Measurements from ENCODE around the gene BSCL2.
"Not testable (repeated sequence)": the region's sequence is repeated elsewhere in the genome, so short reads cannot be mapped to it uniquely, and the experiment has no call there.

The BSCL2 gene

DNA sequence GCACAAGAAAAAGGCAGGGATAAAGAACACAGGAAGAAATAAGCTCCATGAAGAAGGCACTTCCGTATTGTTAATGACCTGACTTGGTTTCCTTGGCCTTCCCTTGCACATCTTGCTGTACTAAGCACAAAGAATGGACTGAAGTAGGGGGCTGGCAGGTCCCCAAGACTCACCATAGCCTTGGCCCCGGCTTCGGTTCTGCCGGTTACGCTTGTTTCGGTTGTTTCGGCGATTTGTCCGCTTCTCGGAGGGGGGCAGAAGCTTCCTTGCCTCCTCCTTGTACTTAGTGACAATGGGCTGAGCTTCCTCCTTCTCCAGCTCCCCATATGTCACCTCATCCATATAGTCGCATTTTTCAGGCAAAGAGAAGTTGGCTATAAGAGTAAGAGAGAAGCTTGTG lies 9.6 kb upstream of the BSCL2 start:
- DNase-seq, result no peak

DNA sequence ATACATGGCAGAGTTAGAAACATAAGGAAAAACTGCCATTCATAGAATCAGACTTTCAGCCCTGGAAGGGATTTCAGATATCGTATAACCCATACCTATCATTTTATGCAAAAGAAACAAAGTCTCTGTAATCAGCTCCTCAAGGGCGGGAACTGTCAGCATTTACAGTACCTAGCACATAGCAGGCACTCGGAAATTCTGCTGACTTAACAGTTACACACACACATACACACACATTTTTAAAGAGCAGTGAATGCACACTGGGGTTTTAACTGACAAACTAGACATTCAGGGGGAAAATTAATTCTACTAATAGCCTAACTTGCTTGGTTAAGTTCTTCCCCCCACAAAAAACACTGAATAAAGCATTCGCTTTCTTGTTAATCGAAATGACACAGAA lies 9.0 kb upstream of the BSCL2 start:
- DNase-seq, result no peak

DNA sequence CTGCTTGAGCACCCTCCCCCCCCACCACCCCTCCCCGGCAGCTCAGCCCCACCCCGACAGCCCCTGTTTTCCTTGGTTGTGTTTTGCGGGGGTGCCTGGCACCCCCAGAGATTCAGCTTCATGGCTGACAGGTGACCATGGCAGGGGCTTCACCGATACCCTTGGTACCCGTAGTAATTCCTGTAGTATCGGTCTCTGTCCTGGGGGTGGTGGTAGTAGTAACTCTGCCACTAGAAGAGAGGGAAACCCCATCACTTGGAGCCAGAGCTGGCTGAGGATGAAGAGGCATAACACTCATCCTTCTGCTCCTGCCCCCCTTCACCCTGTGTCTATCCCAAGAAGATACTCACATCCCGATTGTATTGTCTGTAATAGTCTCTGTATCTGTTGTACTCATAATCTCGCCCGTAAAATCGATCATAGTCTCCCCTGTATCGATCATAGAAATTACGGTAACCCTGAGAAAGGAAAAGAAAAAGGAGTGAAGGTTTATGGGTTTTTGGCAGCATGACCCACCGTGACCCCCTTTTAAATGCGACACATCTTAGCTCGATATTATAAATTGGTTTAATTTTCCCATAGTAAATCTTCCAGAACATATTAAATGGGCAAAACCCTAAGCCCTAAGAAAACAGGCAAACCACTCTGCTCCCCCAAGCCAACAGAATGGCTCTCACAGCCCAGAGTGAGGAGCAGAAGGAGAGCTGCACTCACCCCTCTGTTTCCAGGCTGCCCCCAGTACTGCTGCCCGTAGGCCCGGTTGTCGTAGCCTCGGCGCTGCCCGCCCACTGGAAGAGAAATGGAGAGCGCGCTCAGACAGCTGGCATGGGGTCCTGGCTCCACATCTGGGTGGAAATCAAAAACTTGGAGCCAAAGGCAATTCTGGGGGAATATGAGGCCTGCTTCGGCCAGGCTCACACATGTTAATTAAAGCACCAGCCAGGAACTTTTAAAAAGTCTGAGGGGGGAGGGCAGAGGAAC lies 8.2 kb upstream of the BSCL2 start:
- DNase-seq, result no peak

DNA sequence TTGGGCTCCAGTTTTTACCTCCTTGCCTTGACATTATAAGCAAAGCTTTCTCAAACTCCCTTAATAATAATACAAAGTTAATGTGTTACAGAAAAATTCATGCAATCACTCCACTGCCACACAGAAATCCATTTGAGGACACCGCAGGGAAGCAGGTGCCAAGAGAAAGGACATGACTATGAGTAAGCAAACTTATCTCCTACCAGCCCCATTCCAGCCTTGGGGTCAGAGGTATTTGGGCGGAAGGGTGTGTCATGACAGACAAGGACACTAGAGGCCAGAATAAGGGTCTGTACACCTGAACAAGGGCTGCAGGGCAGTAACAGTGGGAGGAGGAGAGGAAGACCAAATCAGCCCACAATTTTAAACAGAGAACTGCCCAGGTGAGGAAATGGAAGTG lies 6.1 kb upstream of the BSCL2 start:
- DNase-seq, result no peak

DNA sequence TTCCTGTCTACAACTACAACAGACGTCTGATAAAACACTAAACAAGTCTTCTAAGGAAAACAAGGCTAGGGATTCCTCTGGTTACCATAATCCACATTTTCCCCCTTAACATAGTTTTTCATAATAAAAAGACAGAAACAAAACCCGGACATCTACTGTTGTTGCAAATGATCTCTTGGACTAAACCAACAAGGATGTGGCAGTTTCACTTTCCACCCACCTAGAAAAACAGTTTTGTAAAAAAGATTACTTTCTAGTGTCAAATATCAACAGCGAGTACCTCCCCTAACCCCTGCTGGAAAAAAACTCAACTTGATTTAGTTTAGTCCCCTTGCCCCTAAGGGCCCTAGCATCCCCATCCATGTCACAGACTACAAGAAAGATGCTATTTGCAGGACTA lies 5.6 kb upstream of the BSCL2 start:
- no peak for DNase-seq

DNA sequence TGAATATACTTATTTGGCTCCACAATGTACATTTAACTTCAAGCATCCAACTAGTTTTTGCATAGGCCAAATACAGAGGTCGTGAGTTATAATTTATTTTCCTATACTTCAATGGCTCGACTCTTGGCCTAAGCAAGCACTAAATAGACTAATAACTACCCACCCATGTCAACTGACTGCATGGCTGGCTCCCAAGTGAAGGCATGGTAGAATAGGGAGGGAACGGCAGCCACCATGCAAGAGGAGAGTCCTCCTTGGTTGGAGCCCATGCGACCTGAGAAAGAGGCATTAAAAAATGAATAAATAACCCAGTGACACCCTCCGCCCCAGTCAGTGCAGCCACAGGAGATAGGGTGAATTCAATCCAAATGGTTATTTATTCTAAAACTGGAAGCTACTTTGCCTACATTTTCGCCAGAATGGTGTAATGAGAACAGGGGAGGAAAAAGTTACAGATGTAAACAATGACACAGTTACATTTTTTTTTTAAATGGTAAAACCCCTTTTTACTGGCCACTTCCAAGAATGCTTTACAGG lies 5.1 kb upstream of the BSCL2 start:
- DNase-seq, result no peak

DNA sequence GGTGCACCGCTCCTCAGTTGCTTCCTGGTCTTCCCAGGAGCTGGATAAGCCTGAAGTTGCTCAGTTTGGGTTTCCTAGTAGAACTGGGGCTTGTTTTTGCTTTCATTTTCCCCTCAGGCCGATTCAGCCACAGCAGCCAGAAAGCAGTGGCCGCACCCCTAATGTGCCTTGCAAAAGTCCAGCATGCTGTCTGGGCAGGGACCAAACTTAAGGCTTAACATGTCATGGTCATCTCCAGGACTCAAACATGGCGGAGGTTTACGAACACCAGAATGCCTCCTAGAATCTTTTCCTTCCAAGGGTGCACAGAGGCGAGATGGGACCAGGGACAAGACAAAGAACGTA lies 2.7 kb upstream of the BSCL2 start:
- no peak for DNase-seq

DNA sequence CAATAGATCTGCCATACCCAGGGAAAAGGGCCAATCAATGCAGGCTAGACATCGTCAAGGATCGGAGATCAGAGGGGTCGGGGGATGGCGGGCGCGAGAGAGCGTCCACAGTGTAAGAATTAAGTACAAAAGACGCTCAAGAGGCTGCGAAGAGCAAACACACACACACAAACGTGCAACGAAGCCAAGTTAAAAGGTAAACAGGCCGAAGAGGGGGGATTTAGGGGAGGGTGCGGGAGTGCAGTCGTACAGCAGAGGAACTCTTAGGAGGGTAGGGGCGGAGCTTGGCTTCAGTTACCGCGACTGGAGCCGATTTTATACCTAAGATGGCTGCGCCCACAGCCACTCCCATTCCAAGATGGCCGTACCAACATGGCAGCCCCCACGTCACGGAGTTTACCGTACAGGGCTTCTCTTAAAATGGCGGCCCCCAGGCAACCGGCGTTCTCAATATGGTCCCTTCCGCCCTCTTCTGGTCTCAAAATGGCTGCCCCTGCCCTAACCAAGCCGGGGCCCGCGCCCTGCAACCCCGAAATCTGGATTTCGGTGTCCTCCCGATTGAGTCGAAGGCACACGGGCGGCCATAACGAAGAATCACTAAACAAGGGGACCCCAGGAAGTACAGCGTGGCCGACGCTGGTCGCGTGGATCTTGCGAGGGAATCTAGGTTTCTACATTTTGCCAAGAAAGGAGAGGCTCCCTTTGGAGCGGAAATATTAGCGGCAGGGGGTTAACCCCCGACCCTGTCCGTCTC lies 2.2 kb upstream of the BSCL2 start:
- DNase-seq, result peak; percentile 96

DNA sequence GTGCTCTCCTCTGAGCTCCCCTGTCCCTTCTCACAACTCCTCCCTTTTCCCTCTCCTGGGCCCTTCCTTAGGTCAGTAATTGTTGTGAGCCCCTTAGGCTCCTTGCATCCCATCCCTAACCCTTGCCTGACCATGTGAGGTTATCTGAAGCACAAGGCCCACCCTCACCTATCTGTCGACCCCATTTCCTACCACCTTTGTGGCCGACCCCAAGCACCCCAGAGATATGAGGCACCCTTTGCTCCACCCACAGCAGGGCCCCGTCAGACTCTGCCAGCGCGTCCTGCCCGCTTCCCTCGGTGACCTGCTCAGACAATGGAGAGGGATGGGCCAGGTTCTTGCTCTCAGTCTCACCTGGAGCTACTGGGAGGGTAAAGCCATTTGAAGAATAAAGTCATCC lies 1.6 kb upstream of the BSCL2 start:
- DNase-seq, result no peak

DNA sequence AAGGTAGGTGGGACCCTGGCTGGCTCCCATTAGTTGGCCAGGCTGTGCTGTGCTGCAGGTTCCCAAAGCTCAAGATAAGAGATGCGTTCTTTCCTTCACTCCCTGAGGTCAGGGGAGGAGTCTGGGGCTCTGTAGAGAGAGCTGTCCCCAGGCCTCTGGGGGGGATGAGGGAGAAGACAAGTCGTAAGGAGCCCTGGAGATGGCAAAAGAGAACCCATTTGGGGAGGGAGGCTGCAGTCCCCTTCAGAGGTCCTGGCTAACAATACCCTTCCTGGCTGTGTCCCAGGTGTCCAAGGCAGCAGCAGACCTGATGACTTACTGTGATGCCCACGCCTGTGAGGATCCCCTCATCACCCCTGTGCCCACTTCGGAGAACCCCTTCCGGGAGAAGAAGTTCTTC lies 1.2 kb upstream of the BSCL2 start:
- DNase-seq, result no peak

DNA sequence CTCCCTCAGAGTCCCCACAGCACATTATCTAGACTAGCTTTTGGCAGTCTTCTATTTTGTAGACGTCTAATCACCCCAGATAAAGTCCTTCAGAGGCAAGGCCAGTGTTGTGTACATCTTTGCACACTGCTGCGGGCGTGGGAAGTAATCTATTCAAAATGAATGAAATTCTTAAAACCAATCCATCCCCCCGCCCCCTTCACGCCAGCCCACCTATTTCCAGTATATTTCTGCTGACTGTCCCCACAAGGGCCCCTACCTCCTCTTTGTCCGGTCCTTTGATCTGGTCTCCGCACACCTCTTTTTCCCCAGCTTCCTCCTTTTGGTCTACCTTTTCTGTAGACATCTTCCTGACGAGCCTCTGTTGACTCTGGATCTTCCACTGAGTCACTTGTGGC lies 375 bp downstream of the BSCL2 start:
- DNase-seq, result no peak

DNA sequence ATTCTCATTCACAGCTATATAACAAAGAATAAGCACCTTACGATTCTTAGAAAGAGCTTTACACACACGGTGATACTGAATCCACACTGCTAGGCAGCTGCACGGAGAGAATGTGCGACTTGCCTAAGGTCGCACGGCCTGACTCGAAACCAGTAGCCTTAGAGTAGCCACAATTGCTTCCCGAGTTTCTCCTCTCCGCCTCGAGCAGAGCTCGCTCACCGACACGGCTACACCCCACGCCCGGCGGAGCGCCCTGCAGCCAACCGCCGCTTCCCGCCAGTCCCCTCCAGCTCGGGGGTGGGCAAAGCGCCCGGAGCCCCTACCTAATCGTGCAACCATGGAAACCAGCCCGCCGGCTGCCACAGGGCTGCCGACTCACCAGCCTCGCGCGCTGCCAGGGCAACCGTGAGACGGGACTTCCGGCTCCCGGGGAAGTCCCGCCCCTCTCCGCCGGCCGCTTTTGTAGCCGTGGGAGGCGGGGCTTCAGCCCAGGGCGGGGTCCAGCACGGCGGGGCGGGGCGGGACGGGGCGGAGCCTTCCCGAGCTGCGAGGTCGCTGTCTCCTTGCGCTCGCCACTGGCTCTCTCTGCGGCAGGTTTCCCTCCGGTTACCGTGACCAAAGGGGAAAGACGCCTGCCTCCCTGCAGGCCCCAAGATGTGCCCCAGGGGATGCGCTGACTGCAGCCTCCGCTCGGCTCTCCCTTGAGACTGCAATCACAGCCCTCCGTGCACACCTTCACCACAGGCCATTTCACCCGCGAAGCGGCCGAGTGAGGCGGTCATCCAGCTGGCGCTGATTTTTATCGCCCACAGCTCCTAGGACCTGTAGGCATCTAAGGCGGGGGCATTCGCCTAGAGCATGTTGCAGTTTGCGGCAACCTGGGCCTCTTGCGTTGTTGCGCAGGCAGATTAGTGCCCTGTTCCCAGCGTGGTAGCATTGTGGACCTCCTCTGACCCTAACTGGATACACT lies 1.1 kb downstream of the BSCL2 start:
- DNase-seq, result peak; percentile 75

DNA sequence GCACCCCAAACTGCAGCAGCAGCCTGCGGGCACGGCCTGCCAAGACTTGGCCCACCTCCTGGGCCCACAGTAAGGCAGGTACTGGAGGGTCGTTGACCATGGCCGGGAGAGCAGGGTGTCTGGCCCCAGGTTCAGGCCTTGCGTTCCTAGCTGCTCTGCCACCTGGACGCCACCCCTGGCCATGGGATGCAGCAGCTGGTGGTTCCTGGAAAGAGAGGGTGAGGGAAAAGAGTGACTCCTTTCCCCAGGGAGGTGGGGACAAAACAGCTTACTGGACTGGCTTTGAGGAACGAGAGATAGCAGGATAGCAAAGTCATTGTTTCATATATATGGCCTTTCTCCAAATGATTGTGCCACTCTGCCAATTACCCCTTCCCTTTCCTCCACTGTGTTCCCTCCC lies 1.8 kb downstream of the BSCL2 start:
- DNase-seq, result no peak

DNA sequence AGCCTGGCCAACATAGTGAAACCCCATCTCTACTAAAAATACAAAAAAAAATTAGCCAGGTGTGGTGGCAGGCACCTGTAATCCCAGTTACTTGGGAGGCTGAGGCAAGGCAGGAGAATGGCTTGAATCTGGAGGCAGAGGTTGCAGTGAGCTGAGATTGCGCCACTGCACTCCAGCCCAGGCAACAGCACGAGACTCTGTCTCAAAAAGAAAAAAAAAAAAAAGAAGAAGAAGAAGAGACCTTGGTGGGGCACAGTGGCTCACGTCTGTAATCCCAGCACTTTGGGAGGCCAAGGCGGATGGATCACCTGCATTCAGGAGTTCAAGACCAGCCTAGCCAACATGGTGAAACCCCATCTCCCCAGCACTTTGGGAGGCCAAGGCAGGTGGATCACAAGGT lies 3.3 kb downstream of the BSCL2 start:
- DNase-seq, result not testable (repeated sequence)

DNA sequence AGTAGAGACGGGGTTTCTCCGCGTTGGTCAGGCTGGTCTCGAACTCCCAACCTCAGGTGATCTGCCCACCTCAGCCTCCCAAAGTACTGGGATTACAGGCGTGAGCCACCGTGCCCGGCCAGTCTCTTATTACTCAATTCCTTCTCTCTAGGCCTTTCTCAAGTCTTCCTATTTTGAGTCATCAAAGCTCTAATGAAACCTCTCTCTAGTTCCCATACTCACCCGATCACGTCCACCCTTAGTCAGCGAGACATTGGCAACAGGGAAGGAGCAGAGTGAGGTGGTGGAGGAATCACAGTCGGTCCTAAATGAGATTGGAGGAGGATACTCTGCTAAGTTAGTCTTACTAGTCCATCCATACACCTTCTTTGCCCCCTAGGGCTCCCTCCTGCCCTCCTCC lies 5.0 kb downstream of the BSCL2 start:
- no peak for DNase-seq

DNA sequence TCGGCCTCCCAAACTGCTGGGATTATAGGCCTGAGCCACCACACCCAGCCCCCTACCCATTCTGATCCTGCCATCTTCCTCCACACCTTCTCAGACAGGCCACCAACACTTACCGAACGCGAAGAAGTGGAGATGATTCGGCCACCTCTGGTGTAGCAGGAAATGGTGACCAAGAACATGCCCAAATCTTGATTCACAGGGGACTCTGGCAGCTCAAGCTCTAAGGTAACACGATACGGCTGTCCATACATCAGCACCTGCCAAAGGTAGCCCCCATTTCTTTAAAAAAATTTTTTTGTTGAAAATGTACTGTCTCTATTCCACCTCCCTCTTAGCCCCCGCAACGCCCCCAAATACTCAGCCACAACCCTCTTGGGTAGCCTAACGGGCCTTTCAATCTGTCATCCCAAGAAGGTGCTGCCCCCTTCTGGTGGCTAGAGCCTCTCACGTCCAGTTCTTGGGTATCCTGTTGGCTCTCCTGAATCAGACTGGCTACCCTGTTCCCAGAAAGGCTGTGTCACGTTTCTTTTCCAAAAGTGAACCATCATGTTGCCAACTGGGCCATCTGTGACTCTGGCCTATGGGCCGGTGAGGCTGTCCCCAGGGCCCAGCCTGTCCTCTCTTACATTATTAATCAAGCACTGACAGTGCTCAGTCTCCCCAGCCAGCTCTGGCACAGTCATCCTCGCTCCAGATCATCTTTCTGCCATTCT lies 12.6 kb downstream of the BSCL2 start:
- DNase-seq, result no peak

DNA sequence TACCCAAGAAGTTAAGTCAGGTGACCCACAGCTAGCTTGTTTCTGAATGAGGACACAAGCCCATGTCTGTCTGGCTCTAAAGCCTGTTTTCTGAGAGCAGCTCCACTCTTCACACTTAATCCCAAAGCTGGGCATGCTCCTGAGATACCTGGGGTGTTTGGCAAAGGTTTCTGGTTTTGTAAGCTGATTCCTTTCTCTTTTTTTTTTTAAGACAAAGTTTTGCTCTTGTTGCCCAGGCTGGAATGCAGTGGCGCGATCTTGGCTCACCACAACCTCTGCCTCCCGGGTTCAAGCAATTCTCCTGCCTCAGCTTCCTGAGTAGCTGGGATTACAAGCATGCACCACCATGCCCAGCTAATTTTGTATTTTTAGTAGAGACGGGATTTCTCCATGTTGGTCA lies 13.6 kb downstream of the BSCL2 start:
- not testable (repeated sequence) for DNase-seq

DNA sequence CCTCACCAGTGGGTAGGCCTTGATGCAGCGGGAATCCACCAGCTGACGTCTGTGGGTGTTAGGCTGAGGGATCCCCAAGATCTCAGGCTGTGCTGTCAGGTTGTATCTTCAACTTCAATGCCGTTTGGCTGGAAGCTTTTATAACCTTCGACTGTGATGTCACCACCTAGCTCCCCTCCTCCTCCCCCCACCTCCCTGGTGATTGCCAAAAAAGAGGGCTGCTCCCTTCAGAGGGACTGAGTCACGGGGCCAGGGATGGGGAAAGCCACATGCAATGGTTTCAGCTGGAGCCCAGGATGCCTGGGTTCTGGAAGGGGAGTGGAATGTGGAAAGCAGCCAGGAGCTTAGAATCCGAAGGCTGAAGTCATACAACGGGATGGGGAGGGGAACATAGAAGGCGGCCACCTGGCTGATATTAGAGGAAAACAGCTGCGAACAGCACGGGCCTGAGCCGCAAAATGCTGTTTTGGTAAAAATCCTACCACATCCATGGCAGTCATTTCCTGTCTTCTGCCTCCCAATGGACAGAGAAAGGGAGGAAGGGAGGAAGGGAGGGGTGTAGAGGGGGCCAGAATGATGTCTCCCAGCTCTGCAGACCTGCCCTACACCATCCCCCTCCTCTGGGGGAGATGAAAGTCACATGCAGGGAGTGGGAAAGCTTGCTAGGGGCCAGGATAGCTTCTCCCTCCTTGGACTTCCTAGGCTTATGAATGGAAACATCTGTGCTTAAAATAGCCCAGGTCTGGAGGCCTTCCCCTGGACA lies 17.6 kb downstream of the BSCL2 start, which contains the start of gene LRRN4CL:
TSS of gene LRRN4CL (minus strand) at position 110 of the 763 bp plus-strand sequence. CDS start 1,022 bp downstream, outside the sequence.
- DNase-seq, result no peak

DNA sequence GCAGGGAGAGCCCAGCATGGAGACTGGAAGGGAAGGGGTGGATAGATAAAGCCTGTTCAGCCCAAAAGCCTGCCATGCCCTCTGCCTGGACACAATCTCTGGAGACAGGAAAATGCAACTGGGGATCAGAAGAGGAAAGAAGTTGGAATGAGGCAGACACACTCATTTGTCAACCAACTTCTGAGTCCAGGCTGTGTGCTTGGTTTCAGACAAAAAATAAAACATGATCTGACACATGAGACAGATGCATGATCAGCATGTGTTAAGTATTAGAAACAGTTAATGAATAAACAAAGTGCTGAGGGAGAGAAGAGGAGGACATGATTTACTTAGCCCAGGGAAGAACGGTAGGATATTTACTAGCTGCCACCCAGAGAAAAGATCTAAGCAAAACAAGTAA lies 18.7 kb downstream of the BSCL2 start:
- no peak for DNase-seq

DNA sequence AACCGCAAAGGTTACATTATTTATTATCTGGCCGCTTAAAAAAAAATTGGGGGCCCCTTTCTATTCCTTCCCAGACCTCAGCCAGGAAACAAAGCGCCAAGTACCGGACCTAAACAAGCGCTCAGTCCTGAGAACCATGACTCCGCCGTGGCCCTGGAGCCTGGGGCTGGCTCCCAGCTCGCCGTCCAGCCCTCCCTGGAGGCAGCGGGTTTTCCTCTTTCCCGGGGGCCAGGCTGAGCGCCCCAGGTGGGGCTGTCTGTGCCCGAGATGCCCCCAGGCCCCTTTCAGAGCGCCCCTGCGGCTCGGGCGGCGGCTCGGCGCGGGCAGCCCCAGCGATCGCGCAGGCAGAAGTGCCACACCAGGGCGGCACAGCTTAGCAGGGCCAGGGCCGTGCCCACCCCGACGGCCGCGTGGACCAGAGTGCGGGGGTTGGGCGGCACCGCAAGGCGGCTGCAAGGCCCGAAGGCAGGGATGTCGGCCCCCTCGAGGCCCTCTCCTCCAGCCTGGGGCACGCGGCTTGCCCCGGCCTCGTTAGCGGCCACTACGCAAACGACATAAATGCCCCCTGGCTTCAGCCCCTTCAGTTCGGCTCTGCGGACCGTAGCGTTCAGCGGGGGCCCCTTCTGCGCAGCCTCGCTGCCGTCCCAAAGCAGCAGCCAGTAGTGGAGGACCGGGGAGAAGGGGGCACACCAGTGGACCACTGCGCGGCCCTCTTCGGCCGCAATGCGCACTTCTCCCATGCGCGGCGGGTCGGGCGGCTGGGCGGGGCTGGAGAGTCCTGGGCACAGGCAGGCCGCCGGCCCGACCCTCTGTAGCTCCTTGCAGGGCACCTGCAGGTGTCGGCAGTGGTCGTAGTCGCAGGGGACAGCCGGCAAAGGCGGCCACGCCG lies 19.5 kb downstream of the BSCL2 start:
- no peak for DNase-seq
